NCI-H1105 treated with DMSO at 0.1 percent for 48 hours (cell line): Measurements from ENCODE around the gene ZDHHC14.

Experiments used
- DNase-seq: peaks from one replicate; lab custom pipeline; 2025; lab: John Stamatoyannopoulos, UW

ZDHHC14 gene

DNA sequence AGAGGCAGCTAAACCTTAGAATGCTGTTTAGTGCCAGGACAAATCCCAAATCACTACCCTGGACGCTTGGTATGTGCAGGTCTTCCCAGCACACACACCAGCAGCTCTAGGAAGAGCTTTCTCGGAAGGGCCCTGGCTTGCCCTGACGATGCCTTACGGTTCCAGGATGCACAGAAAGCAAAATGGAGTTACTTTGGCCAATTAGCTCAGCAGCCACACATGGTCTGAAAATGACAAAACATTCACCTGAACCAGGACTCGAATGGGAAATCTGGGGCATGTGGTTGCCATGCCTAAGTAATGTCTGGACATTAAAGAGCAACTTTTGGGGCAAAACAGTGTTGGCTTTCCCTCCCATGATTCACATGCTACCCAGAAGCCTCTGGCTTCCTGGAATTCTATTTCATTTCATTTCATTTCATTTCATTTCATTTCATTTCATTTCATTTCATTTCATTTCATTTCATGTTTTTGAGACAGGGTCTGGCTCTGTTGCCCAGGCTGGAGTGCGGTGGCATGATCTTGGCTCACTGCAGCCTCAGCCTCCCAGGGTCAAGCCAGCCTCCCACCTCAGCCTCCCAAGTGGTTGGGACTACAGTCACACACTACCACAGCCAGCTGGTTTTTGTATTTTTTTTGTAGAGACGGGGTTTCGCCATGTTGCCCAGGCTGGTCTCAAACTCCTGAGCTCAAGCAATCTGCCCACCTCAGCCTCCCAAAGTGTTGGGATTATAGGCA is 153.3 kb downstream of the ZDHHC14 start:
- DNase-seq: no peak

DNA sequence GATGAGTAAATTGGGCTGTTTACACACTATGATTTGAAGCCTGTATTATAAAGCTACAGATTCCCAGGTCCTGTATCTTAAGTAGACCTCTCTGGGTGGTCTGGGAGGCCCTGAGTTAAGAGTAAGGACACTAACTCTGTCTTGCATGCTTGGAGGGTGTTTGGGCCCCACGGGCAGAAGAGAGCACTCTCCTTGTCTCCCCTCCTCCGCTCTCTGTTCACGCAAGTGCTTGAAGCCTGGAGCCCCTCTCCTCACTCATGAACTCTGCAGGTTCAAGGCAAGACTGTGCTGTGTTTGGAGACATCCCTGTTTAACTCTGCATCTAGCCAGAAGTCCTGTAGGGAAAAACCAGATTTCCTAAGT is 154.0 kb downstream of the ZDHHC14 start:
- DNase-seq: no peak

DNA sequence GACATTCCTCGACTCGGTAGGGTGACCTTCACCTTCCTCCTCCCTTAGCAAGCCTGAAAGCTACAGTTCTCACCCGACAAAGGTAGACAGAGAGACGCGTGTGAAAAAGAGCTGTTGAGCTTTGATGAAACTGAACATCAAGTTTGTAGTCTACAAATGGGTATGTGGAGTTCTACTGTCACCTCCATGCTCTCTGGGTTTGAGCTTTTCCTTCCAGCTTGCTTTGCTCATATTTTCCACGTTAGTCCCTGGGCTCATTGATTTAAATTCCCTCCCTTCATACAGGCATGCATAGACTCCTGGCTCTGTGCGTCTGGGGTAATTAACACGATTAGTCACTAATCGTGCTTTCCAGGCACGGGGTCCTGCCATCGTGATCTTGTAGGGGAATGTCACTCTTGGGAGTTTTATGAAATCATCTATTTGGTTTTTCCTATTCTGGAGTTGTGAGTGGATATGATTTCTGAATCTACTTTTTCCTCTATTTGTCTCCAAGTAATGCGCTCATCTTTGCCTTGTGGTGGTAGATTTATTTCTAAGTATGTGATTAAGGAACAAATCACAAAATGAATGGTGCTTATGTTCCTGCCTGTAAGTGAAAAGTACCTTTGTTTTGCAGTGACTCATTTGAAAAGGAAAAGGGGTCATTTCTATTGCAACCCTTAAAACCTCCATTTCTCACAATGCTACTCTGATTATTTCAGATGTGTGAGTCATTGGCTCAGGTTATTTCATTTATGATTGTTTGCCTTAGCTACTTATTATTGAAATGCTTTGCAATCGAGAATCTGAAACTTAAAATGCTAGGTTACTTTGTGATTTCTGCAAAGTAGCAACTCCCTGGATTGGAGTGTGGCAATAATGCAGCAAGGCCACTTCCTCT is 154.6 kb downstream of the ZDHHC14 start:
- no peak for DNase-seq

DNA sequence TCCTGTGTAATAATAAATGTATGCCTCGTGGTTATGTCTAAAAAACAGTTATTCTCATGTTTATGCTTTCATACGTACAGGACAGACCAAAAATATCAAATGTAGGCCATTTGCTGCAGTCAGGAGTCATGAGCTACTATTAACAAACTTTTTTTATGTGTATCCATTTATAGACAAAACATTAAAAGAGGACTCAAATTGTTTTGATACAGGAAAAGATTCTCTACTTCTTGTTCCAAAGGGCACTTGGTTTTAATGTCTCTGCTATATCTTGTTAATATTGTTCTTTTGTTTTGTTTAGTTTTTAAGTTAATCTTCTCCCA is 155.2 kb downstream of the ZDHHC14 start:
- DNase-seq: no peak

DNA sequence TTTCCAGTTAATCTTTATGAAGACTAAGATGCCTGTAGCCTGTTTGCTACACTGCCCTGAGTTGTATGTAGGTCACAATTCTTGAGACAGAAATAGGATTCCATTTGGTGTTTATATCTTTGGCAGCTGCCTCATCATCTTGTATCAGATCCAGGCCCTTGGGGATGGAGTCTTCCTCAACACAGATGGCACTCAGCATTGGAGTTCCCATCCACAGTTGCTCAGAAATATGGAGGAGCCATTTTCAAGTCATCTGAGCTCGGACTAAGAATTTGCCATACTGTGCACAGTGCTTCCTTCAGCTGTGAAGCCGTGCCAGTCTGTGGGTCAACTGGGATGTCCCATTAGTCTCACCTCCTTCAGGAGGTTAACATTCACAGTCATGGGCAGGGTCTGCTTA is 156.6 kb downstream of the ZDHHC14 start:
- no peak for DNase-seq

DNA sequence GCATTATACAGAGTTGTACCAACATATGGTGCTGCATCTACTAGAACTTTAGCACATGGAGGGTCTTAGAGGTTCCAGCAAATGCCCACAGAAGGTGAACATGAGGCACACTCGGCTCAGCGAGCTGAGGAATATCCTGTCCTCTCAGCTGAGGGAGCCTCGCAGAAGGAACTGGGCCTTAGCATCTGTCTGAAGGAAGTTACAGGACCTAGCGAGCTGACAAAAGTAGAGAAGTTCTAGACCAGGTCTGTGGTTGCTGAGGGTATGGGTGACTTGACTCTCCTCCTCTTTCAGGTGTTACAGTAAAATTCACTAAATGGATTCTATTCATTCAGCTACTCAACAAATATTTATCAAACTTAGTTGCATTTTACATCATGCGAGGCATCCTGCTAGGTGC is 157.2 kb downstream of the ZDHHC14 start:
- no peak for DNase-seq

DNA sequence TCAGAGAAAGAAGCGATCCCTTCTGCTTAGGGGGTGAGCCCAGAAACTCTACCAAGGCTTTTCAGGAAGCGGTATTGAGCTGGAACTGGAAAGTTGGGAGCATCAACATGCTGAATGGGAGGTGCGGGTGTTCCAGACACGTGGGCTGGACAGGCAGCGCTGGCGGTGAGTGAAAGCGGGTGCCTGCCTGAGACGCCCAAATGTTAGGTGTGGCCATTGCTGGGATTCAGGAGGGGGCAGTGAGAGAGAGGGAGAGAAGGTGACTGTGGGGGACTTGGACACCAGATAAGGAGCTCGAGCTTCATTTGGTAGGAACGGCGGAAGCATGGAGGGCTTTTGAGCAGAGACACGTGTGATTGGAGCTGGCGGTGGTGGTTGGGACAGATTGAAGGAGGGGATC is 157.7 kb downstream of the ZDHHC14 start:
- no peak for DNase-seq

DNA sequence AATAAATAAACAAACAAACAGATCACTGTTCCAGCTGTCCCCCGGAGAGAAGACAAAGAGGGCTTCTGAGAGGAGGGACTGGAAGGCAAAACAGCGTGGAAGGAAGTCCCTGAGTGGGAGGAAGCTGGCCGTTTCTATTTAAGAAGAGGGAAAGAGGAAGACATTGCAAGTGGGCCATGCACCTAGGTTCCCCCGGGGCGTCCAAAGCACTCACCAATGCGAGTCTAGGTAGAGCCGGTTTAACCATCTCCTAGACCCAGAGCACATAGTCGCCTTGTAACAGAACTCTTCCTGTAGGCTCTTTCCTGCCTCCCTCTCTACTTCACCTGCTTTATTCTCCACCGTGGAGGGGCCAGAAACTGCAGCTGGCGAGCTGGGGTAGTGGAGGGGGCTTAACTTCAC is 158.4 kb downstream of the ZDHHC14 start:
- DNase-seq: no peak

DNA sequence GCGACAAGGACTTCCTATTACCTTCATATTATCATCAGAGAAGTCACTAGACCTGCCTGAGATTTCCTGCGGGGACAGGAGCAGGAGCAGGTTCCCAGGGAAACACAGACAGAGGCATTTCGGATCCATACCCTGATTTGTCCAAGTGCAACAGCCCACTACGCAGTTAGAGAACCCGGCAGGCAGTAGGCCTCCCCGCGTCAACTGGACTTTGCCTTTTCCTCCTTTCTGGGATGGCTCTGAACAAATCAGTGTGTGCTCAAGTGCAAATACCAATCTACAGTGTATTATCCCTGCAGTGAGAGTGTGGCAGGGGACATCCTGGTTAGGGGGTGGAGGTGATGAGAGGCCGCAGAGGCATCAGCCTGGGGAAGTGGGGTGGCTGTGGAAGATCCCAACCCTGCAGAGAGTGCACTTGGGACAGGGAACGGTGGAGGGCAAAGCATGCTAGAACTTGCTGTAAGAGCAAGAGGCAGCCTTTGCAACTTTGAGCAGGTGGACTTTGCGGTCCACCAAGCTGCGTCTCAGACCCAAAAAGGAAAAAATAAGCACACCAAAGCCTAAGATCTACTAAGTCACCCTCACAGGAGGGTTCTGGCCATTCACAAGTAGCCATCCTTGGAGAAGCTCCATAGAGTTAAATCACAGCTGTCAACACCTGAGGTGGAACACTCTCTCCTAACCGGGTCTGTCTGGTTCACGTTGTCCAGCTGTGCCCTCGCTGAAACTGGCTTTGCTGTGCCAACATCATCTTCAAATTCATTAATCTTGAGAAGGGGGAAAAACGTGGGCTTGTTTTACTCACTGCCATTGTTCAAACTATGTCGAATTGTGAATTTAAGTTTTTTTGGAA is 159.1 kb downstream of the ZDHHC14 start:
- no peak for DNase-seq

DNA sequence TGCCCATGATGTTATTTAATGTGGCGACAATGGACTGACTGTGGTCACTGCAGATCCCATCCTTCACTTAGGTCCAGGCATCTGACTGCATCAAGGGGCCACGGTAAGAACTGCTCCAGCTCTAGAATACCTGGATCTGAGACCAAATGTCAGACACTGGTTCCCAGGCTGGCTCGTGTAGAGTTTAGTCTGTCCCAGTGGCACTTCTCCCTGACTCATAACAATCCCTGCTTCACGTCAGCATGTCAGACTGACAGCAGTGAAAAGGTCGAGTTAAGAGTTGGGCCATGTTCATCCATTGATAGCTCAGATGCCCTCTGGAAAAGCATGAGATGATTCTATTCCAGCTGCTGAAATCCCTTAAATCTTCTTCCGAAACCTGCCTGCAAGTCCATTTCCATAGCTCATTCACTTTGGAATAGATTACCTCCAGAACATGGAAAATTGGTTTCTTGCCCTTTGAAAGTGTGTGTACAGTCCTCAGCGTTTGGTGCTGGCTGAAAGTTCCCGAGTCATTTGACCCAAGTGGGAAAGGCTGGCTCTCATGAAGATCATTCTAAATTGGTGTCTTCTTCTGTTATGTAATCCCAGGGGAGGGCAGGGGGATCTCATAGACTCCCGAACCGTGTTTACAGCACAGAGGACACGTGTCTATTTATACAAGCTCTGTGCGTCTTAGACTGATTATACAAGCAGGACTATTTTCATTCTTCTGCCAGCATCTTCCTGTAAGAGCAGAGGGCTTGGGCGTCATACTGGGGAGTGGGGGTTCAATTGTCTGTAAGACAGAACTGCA is 160.8 kb downstream of the ZDHHC14 start:
- no peak for DNase-seq

DNA sequence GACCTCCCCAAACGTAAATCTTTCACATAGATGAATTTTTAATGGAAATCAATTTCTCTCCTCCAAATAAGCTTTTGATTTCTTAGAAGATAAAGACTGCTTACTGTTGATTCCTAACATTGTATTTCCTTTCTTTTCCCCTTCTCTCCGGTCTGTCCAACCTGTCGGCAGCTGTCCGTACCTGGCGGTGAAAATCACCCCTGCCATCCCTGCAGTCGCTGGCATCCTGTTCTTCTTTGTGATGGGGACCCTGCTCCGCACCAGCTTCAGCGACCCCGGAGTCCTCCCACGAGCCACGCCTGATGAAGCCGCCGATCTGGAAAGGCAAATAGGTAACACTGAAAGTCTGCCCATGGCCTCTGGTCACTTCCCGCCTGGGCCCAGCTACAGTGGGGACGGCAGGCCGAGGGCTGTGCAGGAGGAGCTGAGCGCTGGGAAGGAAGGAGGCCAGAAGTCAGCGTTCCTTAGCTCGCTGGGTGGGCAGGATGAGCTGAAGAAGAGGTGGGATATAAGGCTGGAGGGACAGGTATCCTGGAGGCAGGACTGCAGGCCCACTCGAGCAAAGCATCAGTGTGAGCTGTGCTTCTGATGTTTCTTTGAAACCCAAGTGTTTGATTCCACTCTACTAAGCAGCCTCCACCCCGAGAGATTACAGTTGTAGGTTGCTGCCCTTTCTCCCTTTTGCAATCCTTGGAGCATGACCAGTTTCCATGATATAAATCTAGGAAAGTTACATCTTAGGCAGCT is 161.6 kb downstream of the ZDHHC14 start:
- DNase-seq: no peak

DNA sequence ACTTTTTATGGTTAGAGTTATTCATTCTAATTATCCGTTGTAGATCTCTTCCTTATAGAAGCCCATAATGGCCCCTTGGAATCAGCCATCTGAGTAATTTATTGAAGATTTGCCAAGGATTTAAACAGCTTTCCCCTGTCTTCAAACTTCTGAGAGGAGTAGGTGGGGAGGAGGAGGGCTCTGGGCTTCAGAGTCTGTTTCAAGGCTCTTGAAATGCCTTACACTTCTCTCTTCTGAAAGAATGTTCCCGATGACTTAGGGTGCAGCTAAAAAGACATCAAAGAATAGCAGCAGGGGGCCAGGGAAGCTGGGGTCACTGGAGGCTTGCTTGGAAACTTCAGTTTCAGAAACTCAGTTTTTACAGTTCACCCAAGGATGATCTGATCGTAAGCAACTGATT is 165.3 kb downstream of the ZDHHC14 start:
- DNase-seq: no peak

DNA sequence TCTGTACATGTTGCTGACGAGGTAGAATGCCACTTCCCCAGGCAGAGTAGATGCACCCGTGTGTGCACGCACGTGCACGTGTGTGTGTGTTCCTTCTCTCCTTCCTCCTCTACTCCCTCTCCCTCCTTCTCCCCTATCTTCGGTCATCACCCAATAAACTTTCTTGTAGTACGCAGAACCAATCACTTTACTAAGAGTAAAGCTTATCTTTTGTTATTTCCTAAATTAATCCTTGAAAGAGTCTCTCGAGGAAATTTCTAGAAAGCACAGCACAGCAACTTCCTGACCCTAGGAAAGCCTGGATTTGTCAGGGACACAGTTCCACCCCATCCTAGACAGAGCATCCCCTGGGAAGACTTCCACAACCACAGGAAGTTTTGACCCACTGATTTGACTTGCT is 166.1 kb downstream of the ZDHHC14 start:
- DNase-seq: no peak

DNA sequence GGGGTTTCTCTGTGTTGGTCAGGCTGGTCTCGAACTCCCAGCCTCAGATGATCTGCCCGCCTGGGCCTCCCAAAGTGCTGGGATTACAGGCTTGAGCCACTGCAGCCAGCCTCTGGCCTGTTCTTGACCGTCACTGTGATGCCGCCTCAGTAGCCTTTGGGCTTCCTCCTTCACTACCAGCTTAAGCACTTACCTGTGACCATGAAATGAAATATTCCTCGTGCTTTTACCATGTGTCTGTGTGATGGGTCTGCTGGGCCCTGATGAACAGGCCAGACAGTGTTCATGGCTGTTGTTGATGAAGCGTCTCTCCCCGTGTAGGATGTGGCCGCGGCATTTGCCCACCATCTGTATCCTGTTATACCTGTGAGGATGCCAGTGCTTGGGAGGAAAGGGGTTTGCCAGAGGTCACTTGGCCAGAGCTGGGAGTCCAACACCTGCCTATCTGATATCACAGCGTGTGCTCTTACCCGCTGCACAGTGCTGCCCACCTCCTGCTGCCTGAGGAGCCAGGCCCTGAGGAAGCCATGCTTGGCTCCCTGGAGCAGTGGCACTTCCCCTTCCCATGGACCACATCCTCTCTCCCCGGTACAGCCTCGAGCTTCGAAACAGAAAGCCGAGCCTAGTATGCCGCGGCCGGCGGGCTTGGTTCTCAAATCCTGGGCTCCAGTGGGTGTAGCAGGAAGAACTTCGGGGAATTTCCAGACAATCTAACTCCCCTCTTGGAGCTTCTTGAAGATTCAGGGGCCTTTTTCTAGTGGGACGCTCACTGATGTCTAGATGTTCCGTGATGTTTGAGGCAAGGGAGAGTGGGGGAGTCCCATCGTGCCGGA is 167.9 kb downstream of the ZDHHC14 start:
- no peak for DNase-seq

DNA sequence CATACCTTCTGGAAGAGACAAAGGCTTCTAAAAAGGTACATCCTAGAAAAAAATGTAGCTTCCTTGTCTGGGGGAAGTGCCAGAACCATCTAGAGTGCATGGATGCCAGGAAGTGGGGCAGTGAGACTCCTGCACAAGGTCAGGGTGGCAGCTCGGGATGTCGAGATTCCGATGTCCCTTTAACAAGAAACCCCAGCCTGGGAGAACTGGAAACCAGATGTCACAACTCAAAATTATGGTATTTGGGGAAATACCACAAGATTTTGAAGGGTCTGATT is 168.4 kb downstream of the ZDHHC14 start:
- no peak for DNase-seq

DNA sequence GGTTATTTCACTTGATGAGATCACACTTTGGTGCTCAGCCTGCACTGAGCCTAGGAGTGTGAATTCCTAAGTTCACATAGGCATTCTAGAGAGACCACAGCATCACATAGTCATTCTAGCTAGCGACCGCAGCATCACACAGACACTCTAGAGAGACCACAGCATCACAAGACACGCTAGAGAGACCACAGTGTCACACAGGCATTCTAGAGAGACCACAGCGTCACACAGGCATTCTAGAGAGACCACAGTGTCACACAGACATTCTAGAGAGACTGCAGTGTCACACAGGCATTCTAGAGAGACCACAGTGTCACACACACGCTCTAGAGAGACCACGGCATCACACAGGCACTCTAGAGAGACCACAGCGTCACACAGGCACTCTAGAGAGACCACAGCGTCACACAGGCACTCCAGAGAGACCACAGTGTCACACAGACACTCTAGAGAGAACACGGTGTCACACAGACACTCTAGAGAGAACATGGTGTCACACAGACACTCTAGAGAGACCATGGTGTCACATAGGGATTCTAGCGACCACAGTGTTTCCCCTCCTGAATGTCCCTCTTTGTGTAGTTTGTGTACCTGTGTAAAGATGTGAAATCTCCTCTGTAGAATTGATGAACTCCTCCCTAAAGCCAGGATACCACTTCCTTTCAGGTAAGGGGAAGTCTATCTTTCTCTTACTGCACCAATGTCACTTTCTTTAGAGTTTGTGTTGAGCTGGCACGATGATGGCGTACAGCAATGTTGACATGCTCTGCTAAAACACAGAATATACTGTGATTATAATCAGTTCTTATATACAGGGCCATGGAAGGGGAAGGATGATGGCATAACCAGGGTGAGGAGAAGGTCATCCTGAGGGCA is 169.4 kb downstream of the ZDHHC14 start:
- no peak for DNase-seq

DNA sequence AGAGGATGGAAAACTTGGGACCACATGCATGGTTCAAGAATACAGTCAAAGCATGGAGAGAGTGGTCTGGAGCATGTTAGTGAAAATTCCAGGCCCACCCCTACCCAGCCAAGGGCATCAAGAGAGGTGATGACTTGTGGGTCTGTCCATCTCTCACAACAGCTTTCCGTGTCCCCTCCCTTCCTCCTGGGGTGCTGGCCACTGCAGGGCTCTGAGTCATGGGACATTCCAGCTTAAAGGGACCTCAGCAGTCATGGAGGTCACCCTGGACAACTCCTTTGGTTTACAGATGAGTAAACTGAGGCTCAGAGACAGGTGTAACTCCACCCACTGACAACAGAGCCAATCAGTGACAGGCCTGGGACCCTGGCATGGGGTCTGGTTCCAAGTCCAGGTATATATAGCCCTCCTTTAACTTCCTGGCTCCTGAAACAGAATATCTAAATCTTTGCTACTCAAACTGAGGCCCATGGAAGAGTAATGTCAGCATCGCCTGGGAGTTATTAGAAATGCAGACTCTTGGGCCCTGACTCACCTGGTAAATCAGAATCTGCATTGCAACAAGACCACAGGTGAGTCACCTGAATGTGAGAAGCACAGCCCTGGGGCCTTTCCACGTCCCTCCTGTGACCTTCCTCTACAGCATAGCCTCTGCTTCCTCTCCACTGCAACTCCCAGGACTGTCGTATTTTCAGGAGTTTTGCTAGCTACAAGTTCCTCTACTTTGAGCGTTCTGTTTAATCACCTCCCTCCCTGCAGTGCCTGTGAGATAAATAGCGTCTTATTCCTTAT is 170.2 kb downstream of the ZDHHC14 start:
- no peak for DNase-seq

DNA sequence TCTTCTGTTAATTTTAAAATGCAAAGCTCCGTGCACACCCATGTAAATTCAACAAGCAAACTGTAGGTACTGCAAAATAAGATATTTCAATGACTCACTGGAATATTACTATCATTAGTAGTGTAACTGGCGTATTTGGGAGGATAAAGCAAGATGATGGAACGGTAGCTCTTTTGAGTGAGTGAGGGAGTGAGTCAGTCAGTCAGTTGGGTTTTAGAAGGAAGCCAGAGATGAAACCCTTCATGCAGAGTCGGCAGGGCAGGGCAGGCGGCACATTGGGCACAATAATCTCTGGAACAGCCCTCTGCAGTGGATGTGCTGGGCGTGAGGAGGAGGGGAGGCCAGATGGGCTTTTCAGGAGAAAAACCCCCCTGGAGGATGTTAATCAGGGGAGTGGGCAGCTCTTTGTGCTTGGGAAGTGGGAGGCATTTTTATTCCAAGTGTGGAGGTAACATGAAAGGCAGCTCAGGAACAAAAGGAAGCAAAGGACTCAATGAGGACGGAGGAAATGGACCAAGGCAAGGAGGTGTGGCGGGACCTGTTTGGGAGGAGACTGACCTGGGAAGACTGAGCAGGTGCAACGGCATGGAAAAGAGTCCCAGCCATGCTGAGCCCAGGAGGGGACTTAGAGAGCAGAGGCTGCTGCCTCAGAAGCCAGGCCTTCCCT is 171.2 kb downstream of the ZDHHC14 start:
- no peak for DNase-seq
